ENCODE results near the gene TPPP2. TPM values are rescaled to one million over a fixed set of nuclear protein-coding genes. Genes with fewer than 3 reads are reported as not detected.

The TPPP2 gene
- polyA plus RNA-seq, 4 donors = 0.10 to 0.34 TPM; not detected in 2

GRCh38 chr14:21072031-21072473 is 42.0 kb downstream of the TPPP2 start:
- no peaks in the 10 kb centered on the region for H3K9me3 ChIP-seq (ENCODE audit: control insufficient read depth in 2 of 2, insufficient read depth in 1 of 2, low read depth in 1 of 2, low read length in 1 of 2)
- 25 to 57% (median 45%) methylated on average over 4 of the region's 4 CpGs for WGBS, 3 donors
- peak overlapping the region in 2 of 3 donors; percentile 84 to 88 for H3K27ac ChIP-seq (ENCODE audit: low read depth in 1 of 3, low read length in 2 of 3)
- peak overlapping the region in 1 of 3 donors; percentile 85 for H3K4me3 ChIP-seq (ENCODE audit: low read depth in 1 of 3, low read length in 3 of 3)
- FAIRE-seq (no peak), DNase-seq (no peak)
- H3K36me3 ChIP-seq (ENCODE audit: control insufficient read depth in 3 of 3, insufficient read depth in 2 of 3, low read depth in 1 of 3, low read length in 3 of 3) = peaks cover 0 to 39% (median 2%) of the 10 kb centered on the region in 3 donors
- peaks cover 0 to 11% (median 0%) of the 10 kb centered on the region in 3 donors for H3K27me3 ChIP-seq (ENCODE audit: control insufficient read depth in 3 of 3, insufficient read depth in 3 of 3, low read length in 3 of 3)
- peaks cover 0 to 14% (median 4%) of the 10 kb centered on the region in 3 donors for H3K4me1 ChIP-seq (ENCODE audit: control insufficient read depth in 3 of 3, insufficient read depth in 2 of 3, low read depth in 1 of 3, low read length in 2 of 3)

GRCh38 chr14:21072781-21073339 is 42.8 kb downstream of the TPPP2 start:
- WGBS, 3 donors = 39 to 65% (median 51%) methylated on average over 9 of the region's 9 CpGs
- FAIRE-seq = no peak
- Histone ChIP-seq H3K9me3 (ENCODE audit: control insufficient read depth in 2 of 2, insufficient read depth in 1 of 2, low read depth in 1 of 2, low read length in 1 of 2) (no peaks in the 10 kb centered on the region), H3K4me1 (ENCODE audit: control insufficient read depth in 3 of 3, insufficient read depth in 2 of 3, low read depth in 1 of 3, low read length in 2 of 3) (peaks cover 0 to 14% (median 4%) of the 10 kb centered on the region in 3 donors), H3K27me3 (ENCODE audit: control insufficient read depth in 3 of 3, insufficient read depth in 3 of 3, low read length in 3 of 3) (peaks cover 0 to 11% (median 0%) of the 10 kb centered on the region in 3 donors), H3K36me3 (ENCODE audit: control insufficient read depth in 3 of 3, insufficient read depth in 2 of 3, low read depth in 1 of 3, low read length in 3 of 3) (peaks cover 0 to 46% (median 2%) of the 10 kb centered on the region in 3 donors), H3K4me3 (ENCODE audit: low read depth in 1 of 3, low read length in 3 of 3) (no peak overlapping the region), H3K27ac (ENCODE audit: low read depth in 1 of 3, low read length in 2 of 3) (peak overlapping the region in 1 of 3 donors; percentile 88)
- peak in 1 of 2 donors; percentile 74 for DNase-seq

GRCh38 chr14:21073921-21074320 is 43.9 kb downstream of the TPPP2 start:
- 83 to 85% (median 83%) methylated on average over 9 of the region's 9 CpGs for WGBS, 3 donors
- H3K27ac ChIP-seq (ENCODE audit: low read depth in 1 of 3, low read length in 2 of 3) = no peak overlapping the region
- peaks cover 0 to 10% (median 4%) of the 10 kb centered on the region in 3 donors for H3K4me1 ChIP-seq (ENCODE audit: control insufficient read depth in 3 of 3, insufficient read depth in 2 of 3, low read depth in 1 of 3, low read length in 2 of 3)
- H3K9me3 ChIP-seq (ENCODE audit: control insufficient read depth in 2 of 2, insufficient read depth in 1 of 2, low read depth in 1 of 2, low read length in 1 of 2) = no peaks in the 10 kb centered on the region
- H3K4me3 ChIP-seq (ENCODE audit: low read depth in 1 of 3, low read length in 3 of 3) = no peak overlapping the region
- peaks cover 0 to 10% (median 0%) of the 10 kb centered on the region in 3 donors for H3K27me3 ChIP-seq (ENCODE audit: control insufficient read depth in 3 of 3, insufficient read depth in 3 of 3, low read length in 3 of 3)
- FAIRE-seq (no peak), DNase-seq (no peak)
- H3K36me3 ChIP-seq (ENCODE audit: control insufficient read depth in 3 of 3, insufficient read depth in 2 of 3, low read depth in 1 of 3, low read length in 3 of 3) = peaks cover 0 to 56% (median 2%) of the 10 kb centered on the region in 3 donors

- FAIRE-seq (no peak), DNase-seq (no peak)
- no peaks in the 10 kb centered on the region for H3K9me3 ChIP-seq (ENCODE audit: control insufficient read depth in 2 of 2, insufficient read depth in 1 of 2, low read depth in 1 of 2, low read length in 1 of 2)
- no peak overlapping the region for H3K27ac ChIP-seq (ENCODE audit: low read depth in 1 of 3, low read length in 2 of 3)
- peaks cover 0 to 63% (median 2%) of the 10 kb centered on the region in 3 donors for H3K36me3 ChIP-seq (ENCODE audit: control insufficient read depth in 3 of 3, insufficient read depth in 2 of 3, low read depth in 1 of 3, low read length in 3 of 3)
- no peak overlapping the region for H3K4me3 ChIP-seq (ENCODE audit: low read depth in 1 of 3, low read length in 3 of 3)
- H3K4me1 ChIP-seq (ENCODE audit: control insufficient read depth in 3 of 3, insufficient read depth in 2 of 3, low read depth in 1 of 3, low read length in 2 of 3) = peaks cover 0 to 2% (median 2%) of the 10 kb centered on the region in 3 donors
- peaks cover 0 to 3% (median 0%) of the 10 kb centered on the region in 3 donors for H3K27me3 ChIP-seq (ENCODE audit: control insufficient read depth in 3 of 3, insufficient read depth in 3 of 3, low read length in 3 of 3)
- 82 to 88% (median 82%) methylated on average over 26 of the region's 26 CpGs for WGBS, 3 donors
Observed at GRCh38 chr14:21074398-21075272, 44.6 kb downstream of the TPPP2 start.

GRCh38 chr14:21075719-21076437 is 45.9 kb downstream of the TPPP2 start:
- Histone ChIP-seq H3K4me3 (ENCODE audit: low read depth in 1 of 3, low read length in 3 of 3) (no peak overlapping the region), H3K27ac (ENCODE audit: low read depth in 1 of 3, low read length in 2 of 3) (no peak overlapping the region), H3K4me1 (ENCODE audit: control insufficient read depth in 3 of 3, insufficient read depth in 2 of 3, low read depth in 1 of 3, low read length in 2 of 3) (no peaks in the 10 kb centered on the region), H3K36me3 (ENCODE audit: control insufficient read depth in 3 of 3, insufficient read depth in 2 of 3, low read depth in 1 of 3, low read length in 3 of 3) (peaks cover 0 to 73% (median 2%) of the 10 kb centered on the region in 3 donors), H3K27me3 (ENCODE audit: control insufficient read depth in 3 of 3, insufficient read depth in 3 of 3, low read length in 3 of 3) (no peaks in the 10 kb centered on the region), H3K9me3 (ENCODE audit: control insufficient read depth in 2 of 2, insufficient read depth in 1 of 2, low read depth in 1 of 2, low read length in 1 of 2) (no peaks in the 10 kb centered on the region)
- FAIRE-seq = no peak
- no peak for DNase-seq
- 87 to 91% (median 87%) methylated on average over 9 of the region's 9 CpGs for WGBS, 3 donors

- H3K36me3 ChIP-seq (ENCODE audit: control insufficient read depth in 3 of 3, insufficient read depth in 2 of 3, low read depth in 1 of 3, low read length in 3 of 3) = peaks cover 0 to 88% (median 9%) of the 10 kb centered on the region in 3 donors
- no peak for FAIRE-seq
- WGBS, 3 donors = 67 to 95% (median 72%) methylated on average over 2 of the region's 2 CpGs
- no peaks in the 10 kb centered on the region for H3K4me1 ChIP-seq (ENCODE audit: control insufficient read depth in 3 of 3, insufficient read depth in 2 of 3, low read depth in 1 of 3, low read length in 2 of 3)
- no peaks in the 10 kb centered on the region for H3K9me3 ChIP-seq (ENCODE audit: control insufficient read depth in 2 of 2, insufficient read depth in 1 of 2, low read depth in 1 of 2, low read length in 1 of 2)
- DNase-seq = no peak
- H3K27me3 ChIP-seq (ENCODE audit: control insufficient read depth in 3 of 3, insufficient read depth in 3 of 3, low read length in 3 of 3) = no peaks in the 10 kb centered on the region
- no peak overlapping the region for H3K27ac ChIP-seq (ENCODE audit: low read depth in 1 of 3, low read length in 2 of 3)
- H3K4me3 ChIP-seq (ENCODE audit: low read depth in 1 of 3, low read length in 3 of 3) = no peak overlapping the region
Observed at GRCh38 chr14:21077672-21078071, 47.7 kb downstream of the TPPP2 start.

- Histone ChIP-seq H3K27ac (ENCODE audit: low read depth in 1 of 3, low read length in 2 of 3) (no peak overlapping the region), H3K27me3 (ENCODE audit: control insufficient read depth in 3 of 3, insufficient read depth in 3 of 3, low read length in 3 of 3) (no peaks in the 10 kb centered on the region), H3K4me1 (ENCODE audit: control insufficient read depth in 3 of 3, insufficient read depth in 2 of 3, low read depth in 1 of 3, low read length in 2 of 3) (no peaks in the 10 kb centered on the region), H3K4me3 (ENCODE audit: low read depth in 1 of 3, low read length in 3 of 3) (no peak overlapping the region), H3K36me3 (ENCODE audit: control insufficient read depth in 3 of 3, insufficient read depth in 2 of 3, low read depth in 1 of 3, low read length in 3 of 3) (peaks cover 0 to 89% (median 9%) of the 10 kb centered on the region in 3 donors), H3K9me3 (ENCODE audit: control insufficient read depth in 2 of 2, insufficient read depth in 1 of 2, low read depth in 1 of 2, low read length in 1 of 2) (no peaks in the 10 kb centered on the region)
- DNase-seq = no peak
- no peak for FAIRE-seq
- 91 to 92% (median 91%) methylated on average over 5 of the region's 5 CpGs for WGBS, 3 donors
Observed at GRCh38 chr14:21078287-21078686, 48.3 kb downstream of the TPPP2 start.

GRCh38 chr14:21078726-21079125 is 48.7 kb downstream of the TPPP2 start:
- FAIRE-seq = no peak
- H3K27me3 ChIP-seq (ENCODE audit: control insufficient read depth in 3 of 3, insufficient read depth in 3 of 3, low read length in 3 of 3) = no peaks in the 10 kb centered on the region
- no peak overlapping the region for H3K4me3 ChIP-seq (ENCODE audit: low read depth in 1 of 3, low read length in 3 of 3)
- 82 to 89% (median 88%) methylated on average over 10 of the region's 10 CpGs for WGBS, 3 donors
- no peaks in the 10 kb centered on the region for H3K9me3 ChIP-seq (ENCODE audit: control insufficient read depth in 2 of 2, insufficient read depth in 1 of 2, low read depth in 1 of 2, low read length in 1 of 2)
- peaks cover 0 to 92% (median 11%) of the 10 kb centered on the region in 3 donors for H3K36me3 ChIP-seq (ENCODE audit: control insufficient read depth in 3 of 3, insufficient read depth in 2 of 3, low read depth in 1 of 3, low read length in 3 of 3)
- no peak for DNase-seq
- no peaks in the 10 kb centered on the region for H3K4me1 ChIP-seq (ENCODE audit: control insufficient read depth in 3 of 3, insufficient read depth in 2 of 3, low read depth in 1 of 3, low read length in 2 of 3)
- H3K27ac ChIP-seq (ENCODE audit: low read depth in 1 of 3, low read length in 2 of 3) = no peak overlapping the region
